ENCODE results near the gene GGA2.
"Not testable (repeated sequence)": the region's sequence is repeated elsewhere in the genome, so short reads cannot be mapped to it uniquely, and the experiment has no call there.

Gene GGA2

DNA sequence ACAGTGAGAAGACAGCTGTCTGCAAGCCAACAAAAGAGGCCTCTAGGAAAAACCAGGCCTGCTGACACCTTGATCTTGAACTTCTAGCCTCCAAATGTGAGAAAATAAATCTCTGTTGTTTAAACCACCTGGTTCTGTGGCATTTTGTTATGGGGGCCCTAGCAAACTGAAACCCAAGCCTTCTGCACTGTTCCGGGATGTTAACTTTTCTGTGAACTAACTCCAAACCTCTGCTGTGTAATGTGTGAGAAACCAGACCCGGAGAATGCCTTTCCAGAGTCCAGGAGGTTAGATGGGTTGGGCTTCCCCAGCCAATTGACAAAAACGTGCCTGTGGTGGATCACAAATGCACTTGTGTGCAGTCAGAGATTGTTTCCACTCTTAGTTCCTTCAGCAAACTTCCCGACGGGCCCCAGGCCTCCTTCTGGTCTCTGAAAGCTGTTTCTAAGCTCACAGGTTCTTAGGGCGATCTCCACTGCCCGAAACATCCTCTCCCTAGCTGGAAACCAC lies 13.6 kb upstream of the GGA2 start:
- DNase-seq: no peak

DNA sequence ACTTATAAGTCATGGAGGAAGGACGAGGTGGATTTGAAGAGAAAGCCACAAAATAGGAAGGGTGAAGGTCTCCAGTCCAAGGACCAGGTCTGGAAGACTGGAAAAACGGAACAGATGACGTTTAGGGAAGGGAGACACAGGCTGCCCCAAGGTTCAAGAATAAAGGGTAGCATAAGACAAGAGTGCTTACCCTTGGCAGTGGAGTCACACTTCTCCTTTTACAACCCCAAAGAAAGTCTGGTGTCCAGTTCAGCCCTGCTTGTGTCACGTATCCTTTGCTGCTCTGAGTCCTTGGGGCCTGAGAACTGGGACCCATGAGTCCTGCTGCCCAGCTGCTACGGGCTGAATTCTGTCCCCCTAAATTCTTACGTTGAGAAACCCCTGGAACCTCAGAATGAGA lies 13.0 kb upstream of the GGA2 start:
- no peak for DNase-seq

DNA sequence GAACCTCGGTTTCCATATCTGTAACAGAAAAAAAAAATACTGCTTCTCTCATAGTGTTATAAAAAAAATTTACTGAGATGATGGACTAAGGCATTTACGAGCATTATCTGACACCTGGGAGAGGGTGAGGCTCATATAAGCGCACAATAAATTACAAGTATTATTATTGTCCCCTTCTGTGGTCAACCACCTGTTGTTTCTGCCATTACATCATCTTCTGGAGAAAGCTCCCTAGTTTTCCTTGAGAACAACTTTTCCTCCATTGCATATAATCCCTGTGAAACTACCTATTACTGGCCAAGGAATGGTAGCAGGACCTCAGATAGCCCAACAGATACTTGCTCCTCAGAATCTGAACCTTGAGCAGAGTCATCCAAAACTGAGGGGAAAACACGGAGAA lies 11.7 kb upstream of the GGA2 start:
- DNase-seq: no peak

DNA sequence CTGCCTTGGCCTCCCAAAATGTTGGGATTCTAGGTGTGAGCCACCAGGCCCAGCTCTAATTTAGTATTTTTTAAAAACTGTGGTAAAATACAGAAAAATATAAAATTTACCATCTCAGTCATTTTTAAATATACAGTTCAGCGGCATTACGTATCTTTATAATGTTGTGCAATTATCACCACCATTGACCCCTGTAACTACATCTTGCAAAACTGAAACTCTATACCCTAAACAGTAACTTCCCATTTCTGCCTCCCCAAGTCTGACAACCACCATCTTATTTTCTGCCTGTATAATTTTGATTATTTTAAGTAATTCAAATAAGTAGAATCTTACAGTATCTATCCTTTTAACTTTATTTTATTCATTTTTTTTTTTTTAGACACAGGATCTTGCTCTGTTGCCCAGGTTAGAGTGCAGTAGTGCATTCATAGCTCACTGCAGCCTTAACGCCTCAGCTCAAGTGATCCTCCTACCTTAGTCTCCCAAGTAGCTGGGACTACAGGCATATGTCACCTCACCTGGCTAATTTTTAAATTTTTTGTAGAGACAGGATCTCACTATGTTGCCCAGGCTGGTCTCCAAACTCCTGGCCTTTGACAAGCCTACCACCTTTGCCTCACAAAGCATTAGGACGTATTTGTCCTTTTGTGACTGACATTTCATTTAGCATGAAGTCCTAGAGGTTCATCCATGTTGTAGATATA lies 10.9 kb upstream of the GGA2 start:
- DNase-seq: no peak

DNA sequence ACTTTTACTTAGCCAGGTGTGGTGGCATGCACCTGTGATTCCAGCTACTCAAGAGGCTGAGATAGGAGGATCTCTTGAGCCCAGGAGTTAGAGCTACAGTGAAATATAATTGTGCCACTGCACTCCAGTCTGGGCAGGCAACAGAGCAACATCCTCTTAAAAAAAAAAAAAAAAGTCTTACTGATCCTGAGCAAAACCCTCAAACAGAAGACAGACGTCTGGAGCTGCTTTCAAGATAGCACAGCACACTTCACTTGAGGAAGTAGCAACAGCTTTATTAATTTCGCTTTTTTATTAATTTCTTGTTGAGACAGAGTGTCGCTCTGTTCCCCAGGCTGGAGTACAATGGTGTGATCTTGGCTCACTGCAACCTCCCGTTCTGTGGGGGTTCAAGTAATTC lies 10.2 kb upstream of the GGA2 start:
- DNase-seq: no peak

DNA sequence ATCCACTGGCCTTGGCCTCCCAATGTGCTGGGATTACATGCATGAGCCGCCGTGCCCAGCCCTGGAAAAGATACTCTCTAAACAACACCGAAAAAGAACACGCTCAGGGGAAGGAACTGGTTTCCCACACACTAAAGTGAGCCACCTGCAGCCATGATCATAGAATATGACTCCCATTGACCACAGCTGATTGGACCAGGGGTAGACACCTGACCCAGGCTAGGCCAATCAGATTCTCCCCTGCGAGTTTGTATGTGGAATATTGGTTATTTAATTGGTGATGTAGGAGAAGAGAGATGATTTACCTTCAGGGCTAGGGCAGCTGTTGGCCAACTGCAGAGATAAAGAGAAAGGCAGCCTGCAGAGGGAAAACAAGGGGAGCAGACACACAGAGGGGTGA lies 9.0 kb upstream of the GGA2 start:
- no peak for DNase-seq

DNA sequence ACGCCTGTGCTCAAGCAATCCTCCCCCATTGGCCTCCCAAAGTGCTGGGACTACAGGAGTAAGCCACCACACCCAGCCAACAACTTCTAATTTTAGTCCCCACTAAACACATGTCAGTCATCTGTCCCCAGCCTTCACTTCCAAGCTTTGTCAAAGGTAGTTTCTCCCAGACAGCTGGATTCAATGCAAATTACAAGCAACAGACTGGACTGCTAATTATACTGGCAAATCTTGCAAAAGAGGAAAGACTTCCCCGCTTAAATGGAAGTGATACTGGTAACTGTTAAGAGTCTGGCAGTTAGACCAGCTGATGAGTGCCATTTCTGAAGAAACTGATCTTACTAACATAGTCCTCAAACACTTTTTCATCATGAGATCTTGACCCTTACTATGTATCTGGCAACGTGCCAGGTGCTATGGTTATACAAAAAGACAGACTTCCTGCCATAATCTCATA lies 8.2 kb upstream of the GGA2 start:
- DNase-seq: no peak

DNA sequence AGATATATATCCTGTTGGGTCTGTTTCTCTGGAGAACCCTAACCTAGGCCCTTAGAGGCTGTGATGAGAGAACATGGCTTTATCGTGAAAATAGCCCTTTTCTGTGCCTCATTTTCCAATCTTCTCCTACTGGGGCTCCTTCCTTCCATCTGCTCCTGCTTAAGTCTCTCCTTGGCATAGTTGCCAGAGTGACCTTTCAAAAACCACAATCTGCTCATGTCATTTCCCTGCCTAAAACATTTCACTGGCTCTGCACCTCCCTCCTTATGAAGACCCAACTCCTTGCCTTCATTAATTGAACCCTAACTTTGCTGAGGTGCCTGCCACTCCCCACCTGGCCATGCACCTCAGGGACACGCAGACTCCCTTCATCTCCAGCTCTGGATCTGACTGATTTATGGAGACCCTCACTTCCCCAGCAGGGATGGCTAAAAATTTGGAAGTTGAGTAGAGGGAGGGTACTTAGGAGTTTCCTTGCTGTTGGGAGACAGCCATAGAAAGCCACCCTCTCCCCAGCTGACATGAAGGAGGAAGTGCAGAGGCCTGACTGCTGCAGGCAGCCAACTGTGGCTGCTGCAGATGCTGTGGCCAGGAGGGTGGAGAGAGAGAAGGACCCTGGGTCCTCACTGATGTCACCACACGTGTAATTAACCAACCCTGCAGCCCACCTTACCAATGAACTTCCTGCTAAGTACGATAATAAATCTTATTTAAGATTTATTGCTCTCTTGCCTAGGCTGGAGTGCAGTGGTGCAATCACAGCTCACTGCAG lies 6.3 kb upstream of the GGA2 start:
- no peak for DNase-seq

DNA sequence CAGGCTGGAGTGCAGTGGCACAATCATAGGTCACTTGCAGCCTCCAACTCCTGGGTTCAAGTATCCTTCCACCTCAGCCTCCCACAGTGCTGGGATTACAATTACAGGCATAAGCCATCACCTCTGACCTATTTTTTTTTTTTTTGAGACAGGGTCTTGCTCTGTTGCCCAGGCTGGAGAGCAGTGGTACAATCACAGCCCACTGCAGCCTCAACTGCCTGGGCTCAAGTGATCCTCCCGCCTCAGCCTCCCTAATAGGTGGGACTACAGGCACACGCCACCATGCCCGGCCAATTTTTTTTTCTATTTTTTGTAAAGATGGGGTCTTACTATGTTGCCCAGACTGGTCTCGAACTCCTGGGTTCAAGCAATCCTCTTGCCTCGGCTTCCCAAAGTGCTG lies 5.6 kb upstream of the GGA2 start:
- DNase-seq: no peak

DNA sequence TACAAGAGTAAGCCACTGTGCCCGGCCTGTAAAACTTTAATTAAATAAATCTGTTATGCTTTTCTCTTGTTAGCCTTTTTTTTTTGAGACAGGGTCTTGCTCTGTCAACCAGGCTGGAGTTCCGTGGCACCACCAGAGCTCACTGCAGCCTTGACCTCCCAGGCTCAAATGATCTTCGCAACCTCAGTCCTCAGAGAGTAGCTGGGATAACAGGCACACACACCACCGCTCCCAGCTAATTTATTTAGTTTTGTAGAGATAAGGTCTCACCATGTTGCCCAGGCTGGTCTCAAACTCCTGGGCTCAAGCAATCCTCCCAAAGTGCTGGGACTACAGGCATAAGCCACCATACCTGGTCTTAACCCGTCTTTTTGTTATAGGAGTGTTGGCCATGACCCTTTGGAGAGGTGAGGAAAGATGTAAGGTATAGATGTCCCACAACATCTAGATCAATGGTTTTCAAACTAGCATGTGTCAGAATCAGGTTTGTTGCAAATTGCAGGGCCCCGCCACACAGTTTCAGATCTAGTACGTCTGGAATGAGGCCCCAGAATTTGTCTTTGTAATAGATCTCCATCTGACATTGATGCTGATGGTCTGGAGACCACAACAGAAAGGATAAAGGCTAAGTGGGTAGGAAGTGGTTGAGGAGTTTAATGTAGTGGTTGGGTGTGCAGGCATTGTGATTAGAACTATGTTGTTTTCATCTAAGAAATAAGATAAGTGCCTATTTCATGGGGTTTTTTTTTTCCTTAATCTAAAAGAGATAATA lies 4.3 kb upstream of the GGA2 start:
- peak in 3 of 6 experiments; percentile 10 to 26 (median 17) for DNase-seq

DNA sequence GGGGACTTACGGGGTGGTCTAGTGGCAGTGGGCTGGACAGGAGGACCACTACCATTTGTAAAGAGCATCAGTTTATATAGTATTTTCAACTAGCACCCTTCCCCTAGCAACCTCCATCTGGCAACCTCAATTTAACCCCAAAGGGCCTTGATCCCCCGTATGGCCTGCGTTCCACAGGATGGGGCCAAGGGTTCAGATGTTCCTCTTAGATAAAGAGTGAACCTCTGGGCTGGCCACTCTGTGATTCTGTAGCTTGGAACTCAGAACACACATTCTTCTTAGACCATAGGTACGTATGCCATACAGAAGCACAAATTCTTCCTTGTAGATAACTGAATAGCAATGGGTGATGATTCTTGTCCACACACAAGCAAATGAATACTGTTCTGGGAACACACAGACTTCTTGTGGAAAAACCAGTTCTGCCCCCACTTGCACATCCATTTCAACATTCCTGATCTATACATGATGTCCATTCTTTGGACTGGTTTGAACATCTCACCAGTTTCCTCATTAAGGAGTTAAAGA lies 1.9 kb upstream of the GGA2 start:
- DNase-seq: no peak

DNA sequence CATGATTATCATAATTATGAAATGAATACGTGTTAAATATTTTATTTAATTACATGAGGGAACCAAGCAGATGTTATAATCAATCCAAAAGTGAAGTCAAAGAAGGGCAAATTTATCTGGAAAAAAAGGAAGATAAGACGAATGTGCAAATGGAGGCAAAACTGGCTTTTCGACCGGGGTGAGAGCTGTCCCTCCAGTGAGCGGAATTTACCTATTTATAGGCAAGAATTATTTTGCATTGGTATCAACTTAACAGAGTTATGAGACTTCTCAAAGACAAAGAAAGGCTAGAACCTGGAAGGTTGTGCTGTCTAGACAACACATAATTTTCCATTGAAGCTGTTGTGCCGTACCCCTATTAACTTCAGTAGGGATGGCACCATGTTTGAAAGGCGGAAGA lies 1.4 kb upstream of the GGA2 start:
- no peak for DNase-seq

DNA sequence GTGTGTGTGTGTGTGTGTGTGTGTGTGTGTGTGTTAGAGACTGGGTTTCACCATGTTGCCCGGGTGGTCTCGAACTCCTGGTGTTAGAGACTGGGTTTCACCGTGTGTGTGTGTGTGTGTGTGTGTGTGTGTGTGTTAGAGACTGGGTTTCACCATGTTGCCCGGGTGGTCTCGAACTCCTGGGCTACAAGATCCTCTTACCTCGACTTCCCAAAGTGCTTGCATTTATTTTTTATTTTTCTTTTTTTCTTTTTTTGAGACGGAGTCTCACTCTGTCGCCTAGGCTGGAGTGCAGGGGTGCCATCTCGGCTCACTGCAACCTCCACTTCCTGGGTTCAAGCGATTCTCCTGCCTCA lies 599 bp upstream of the GGA2 start:
- not testable (repeated sequence) for DNase-seq

DNA sequence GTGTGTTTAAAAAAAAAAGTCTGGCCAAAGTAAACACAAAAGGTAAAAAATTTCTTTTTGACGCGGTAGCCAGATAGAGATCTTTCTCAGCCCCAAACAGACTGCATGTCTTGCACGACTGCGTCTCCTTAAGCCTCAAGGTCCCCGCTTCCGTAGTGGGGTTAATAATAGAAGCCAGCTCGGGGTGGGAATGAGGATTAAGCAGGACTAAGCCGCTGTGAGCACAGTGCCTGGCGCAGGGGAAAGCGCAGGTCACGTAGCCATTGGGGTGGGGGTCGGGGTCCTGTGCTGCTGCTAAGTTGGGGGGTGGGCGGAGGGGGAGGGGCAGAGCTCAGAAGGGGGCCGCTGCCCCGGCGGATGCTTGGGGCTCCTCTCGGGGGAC lies 521 bp downstream of the GGA2 start:
- peak in 3 of 6 experiments; percentile 33 to 69 (median 47) for DNase-seq

DNA sequence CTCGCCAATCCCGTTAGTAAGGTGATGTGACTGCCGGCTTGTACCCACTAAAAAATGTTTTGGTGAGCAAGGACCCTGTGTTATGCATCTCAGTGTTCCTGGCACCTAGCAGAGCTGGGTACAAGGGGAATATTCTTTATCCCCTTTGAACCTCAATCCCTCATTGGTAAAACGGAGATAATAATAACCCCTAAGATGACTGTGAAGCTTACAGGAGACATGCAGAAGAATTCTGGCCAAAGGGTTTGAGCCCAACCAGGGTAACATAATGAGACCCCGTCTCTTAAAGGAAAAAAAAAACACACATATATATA lies 896 bp downstream of the GGA2 start:
- no peak for DNase-seq

DNA sequence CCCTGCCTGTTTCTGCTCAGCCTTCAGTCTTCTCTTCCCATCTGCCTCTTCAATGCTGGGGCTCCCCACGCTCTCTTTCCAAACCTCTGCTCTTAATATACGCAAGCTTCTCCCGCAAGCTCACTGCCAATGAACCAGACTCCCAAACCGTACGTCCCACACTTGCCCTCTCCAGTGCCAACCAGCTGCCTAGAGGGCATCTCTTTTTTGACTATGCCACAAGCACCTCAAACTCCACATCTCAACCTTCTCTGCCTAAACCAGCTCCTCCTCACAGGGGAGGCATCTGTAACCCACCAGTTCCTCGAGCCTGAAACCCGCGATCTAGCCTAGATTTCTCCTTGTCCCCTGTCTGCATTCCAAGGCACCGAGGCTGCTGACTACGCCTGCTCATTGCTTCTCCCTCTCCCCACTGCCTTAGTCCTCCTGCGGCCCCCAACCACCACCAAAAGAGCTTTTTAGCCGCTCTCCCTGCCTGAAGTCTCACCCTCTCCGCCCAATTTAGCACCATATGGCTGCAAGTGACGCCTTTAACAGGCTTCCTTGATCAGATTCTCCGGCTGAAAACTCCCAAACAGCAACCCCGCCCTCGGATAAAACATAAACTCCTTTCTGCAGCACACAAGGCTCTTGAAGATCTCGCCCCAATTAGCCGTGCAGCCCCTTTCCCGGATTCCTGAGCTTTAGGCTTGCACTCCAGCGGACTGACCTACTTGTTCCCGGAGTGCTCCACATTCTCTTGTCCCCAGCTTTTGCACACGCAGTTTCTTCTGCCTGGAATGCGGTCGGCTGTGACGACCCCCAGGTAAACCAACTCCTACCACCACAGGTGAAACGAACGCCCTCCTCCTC lies 1.5 kb downstream of the GGA2 start:
- DNase-seq: no peak

DNA sequence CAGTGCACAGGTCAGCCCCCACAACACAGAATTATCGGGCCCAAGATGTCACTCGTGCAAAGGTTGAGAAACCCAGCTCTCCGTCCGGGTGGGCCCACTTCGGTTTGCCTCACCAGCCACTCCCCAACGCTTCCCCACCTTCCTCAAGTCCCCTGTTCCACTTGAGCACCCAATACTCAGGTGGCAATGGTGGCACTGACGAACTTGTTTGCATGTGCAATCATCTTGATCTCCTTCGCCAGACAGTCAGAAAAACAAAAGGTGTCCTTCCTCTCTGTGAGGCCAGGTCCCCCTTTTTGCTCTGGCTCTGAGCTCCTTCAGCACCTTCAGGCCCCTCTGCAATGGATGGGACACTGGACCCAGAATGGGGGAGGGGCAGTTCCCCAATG lies 3.7 kb downstream of the GGA2 start:
- DNase-seq: no peak

DNA sequence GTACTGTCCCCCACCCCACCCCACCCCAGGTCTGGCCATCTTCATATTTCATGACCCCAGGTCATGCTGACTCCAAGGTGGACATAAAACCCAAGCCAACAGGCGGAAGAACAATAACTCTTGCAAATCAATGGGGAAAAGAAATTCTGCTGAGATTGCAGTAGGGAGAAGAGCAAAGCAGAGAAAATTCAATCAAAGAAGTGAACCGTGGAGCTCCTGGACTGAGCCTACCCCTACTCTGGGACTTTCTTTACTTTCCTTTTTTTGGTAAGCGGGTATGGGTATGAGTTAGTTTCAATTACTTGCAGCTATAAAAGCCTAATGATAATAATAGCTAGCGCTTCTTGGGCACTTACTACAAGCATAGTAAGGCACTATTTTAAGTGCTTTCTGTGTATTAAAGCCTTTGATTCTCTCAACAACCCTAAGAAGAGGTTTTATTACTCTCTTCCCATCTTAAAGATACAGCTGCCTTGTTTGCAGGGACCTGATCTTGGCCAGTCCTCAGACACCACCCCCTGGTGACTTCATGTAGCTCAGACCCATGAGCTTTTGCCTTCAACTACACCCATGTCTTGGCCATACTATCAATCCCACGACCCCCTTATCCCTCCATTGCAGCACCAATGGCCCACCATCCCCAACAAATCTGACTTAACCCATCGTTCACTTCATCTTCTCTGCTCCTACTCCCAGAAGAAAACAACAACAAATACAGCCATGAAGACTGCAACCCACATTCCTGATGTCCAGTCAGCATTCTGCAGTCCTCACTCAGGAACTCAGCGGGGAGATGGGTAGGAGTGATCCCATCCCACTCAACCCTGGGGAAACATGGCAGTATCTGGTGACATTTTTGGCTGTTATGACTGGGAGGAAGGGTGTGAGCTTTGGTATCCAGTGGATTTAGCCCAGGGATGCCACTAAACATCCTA lies 4.4 kb downstream of the GGA2 start:
- DNase-seq: no peak

DNA sequence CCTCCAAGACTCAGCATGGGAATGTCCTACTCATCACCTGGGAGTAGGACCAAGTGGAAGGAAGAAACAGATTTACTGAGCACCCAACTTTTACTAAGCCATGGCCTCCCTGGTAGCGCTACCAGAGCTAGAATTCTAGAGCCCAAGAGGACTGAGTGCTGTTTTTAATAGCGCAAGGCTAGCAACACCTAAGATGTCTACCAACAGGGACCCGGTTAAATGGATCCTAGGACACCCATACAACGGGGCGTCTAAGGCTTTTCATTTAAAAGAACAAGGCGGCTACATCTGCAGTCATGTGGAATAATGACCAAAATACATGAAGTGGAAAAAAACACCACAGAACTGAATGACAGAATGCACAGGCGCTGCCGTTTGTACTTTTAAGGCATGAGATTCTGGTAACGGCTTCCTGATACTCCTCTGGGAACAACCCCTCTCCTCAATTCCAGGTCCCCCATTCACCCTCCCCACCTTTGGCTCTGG lies 5.1 kb downstream of the GGA2 start:
- DNase-seq: no peak

DNA sequence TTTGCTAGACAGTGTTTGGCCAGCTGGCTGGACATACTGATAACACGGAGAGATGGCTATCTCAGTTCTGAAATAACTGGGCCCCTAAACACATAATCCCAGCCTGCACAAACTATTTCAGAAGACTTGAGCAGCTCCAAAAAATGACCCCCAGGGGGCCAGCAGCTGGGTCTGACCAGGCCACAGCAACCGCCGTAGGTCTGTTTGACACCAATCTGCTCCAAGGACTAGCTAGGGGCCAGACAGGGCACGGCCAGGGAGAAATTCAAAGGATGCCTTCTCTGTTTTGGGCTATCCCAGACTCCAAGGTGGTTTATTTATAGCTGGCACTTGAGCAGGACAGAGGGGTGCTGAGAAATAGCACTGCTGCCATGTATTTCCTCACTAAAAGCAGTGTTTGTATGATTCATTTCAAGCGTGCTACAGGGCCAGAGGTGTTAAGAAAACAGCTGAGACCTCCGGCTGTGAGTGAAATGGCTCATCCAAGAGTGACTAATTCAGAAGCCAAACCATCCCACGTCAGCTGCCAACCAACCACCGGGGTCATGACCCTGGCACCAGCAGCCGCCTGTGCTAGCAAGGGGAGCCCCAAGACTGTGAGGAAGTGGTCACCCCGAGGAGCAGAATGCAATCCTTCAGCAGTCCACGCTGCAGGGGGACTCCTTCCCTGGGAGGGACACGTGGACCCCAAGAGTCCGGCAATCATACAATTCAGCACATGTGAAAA lies 5.7 kb downstream of the GGA2 start:
- no peak for DNase-seq

DNA sequence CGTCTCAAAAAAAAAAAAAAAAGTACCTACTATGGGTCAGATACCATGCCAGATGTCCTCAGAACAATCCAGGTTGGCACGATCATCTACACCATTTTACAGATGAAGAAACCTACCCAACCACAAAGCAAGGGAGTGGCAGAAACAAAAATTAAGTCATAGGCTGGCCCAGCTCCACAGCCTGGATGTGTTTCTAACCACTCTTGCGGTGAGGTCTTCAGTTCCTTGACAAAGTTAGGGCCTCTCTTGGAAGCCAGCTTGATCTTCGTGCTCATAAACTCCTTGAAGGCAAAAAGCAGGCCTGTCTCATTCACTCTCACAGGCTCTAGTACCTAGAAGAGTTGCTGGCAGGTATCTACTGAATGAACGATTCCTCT lies 6.2 kb downstream of the GGA2 start:
- DNase-seq: no peak
